ENCODE measurements around the gene ITIH3. TPM values are rescaled to one million over a fixed set of nuclear protein-coding genes. Genes with fewer than 3 reads are reported as not detected.

The ITIH3 gene
- total RNA-seq, 4 donors from 2014 or later: 0.83 to 3.2 (median 1.5) TPM

GRCh38 chr3:52792961-52793695 lies 1.5 kb upstream of the ITIH3 start:
- WGBS: 80% methylated on average over 16 of the region's 18 CpGs
- no peaks in the 10 kb centered on the region for H3K36me3 ChIP-seq
- no peaks in the 10 kb centered on the region for H3K9me3 ChIP-seq
- no peaks in the 10 kb centered on the region for H3K4me1 ChIP-seq
- DNase-seq (ENCODE audit: extremely low spot score): no peak
- no peak overlapping the region for H3K27ac ChIP-seq (replicated peaks in 1 of 4)
- H3K27me3 ChIP-seq: no peaks in the 10 kb centered on the region
- H3K4me3 ChIP-seq: no peak overlapping the region
- TF ChIP-seq CTCF (IDR thresholded peaks at IDR 0.05) (no peak), POLR2A (IDR thresholded peaks at IDR 0.05; ENCODE audit: low read depth) (no peak), POLR2AphosphoS5 (IDR thresholded peaks at IDR 0.05) (no peak), EP300 (IDR thresholded peaks at IDR 0.05) (no peak)
- intact Hi-C loops (cut with DNase I): no loop called here

GRCh38 chr3:52793702-52794611 lies 639 bp upstream of the ITIH3 start:
- no peak for TF ChIP-seq CTCF (IDR thresholded peaks at IDR 0.05)
- TF ChIP-seq POLR2A (IDR thresholded peaks at IDR 0.05; ENCODE audit: low read depth): no peak
- no peak for TF ChIP-seq EP300 (IDR thresholded peaks at IDR 0.05)
- no peak for TF ChIP-seq POLR2AphosphoS5 (IDR thresholded peaks at IDR 0.05)
- intact Hi-C loops (cut with DNase I): no loop called here
- WGBS: 73% methylated on average over 7 of the region's 9 CpGs
- no peak overlapping the region for H3K27ac ChIP-seq (replicated peaks in 1 of 4)
- no peaks in the 10 kb centered on the region for H3K4me1 ChIP-seq
- no peaks in the 10 kb centered on the region for H3K36me3 ChIP-seq
- H3K27me3 ChIP-seq: no peaks in the 10 kb centered on the region
- no peak overlapping the region for H3K4me3 ChIP-seq
- H3K9me3 ChIP-seq: no peaks in the 10 kb centered on the region
- DNase-seq (ENCODE audit: extremely low spot score): no peak

GRCh38 chr3:52795298-52795900 lies 803 bp downstream of the ITIH3 start:
- TF ChIP-seq CTCF (IDR thresholded peaks at IDR 0.05) (no peak), EP300 (IDR thresholded peaks at IDR 0.05) (no peak), POLR2AphosphoS5 (IDR thresholded peaks at IDR 0.05) (no peak), POLR2A (IDR thresholded peaks at IDR 0.05; ENCODE audit: low read depth) (no peak)
- intact Hi-C loops (cut with DNase I): no loop called here
- Histone ChIP-seq H3K27ac (replicated peaks in 1 of 4) (no peak overlapping the region), H3K4me1 (no peaks in the 10 kb centered on the region), H3K27me3 (no peaks in the 10 kb centered on the region), H3K36me3 (no peaks in the 10 kb centered on the region), H3K4me3 (no peak overlapping the region), H3K9me3 (no peaks in the 10 kb centered on the region)
- no peak for DNase-seq (ENCODE audit: extremely low spot score)
- whole genome bisulfite sequencing: 58% methylated on average over 7 of the region's 9 CpGs

GRCh38 chr3:52796411-52796810 lies 1.8 kb downstream of the ITIH3 start:
- no peak for DNase-seq (ENCODE audit: extremely low spot score)
- WGBS: 90% methylated on average over 8 of the region's 9 CpGs
- H3K36me3 ChIP-seq: no peaks in the 10 kb centered on the region
- H3K9me3 ChIP-seq: no peaks in the 10 kb centered on the region
- no peak overlapping the region for H3K4me3 ChIP-seq
- intact Hi-C loops (cut with DNase I): no loop called here
- H3K27ac ChIP-seq (replicated peaks in 1 of 4): no peak overlapping the region
- H3K4me1 ChIP-seq: no peaks in the 10 kb centered on the region
- H3K27me3 ChIP-seq: no peaks in the 10 kb centered on the region
- TF ChIP-seq EP300 (IDR thresholded peaks at IDR 0.05) (no peak), CTCF (IDR thresholded peaks at IDR 0.05) (no peak), POLR2AphosphoS5 (IDR thresholded peaks at IDR 0.05) (no peak), POLR2A (IDR thresholded peaks at IDR 0.05; ENCODE audit: low read depth) (no peak)

Data from esophagus muscularis mucosa (tissue), 4 donors.